ENCODE results near the gene FAM151B.

- TF ChIP-seq, protein P1, sequence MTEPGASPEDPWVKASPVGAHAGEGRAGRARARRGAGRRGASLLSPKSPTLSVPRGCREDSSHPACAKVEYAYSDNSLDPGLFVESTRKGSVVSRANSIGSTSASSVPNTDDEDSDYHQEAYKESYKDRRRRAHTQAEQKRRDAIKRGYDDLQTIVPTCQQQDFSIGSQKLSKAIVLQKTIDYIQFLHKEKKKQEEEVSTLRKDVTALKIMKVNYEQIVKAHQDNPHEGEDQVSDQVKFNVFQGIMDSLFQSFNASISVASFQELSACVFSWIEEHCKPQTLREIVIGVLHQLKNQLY (CRISPR knock-in tag; IDR thresholded peaks at IDR 0.05) = no peak
- TF ChIP-seq CTCF (IDR thresholded peaks at IDR 0.05) (no peak), ZNF263 (CRISPR knock-in tag; IDR thresholded peaks at IDR 0.05; ENCODE audit: low read depth) (no peak), CREM (CRISPR knock-in tag; IDR thresholded peaks at IDR 0.05) (no peak), ZNF232 (CRISPR knock-in tag; IDR thresholded peaks at IDR 0.05) (no peak), ZNF138 (CRISPR knock-in tag; conservative IDR thresholded peaks at IDR 0.05) (no peak), ZNF423 (CRISPR knock-in tag; IDR thresholded peaks at IDR 0.05) (no peak), TP53 (CRISPR knock-in tag; IDR thresholded peaks at IDR 0.05) (no peak), CREB1 (CRISPR knock-in tag; IDR thresholded peaks at IDR 0.05) (no peak)
Measured at GRCh38 chr5:80554646-80555045, 66.7 kb downstream of the FAM151B start.
